Mucosa of rectum (tissue), 2 donors: ENCODE results near the gene SRGAP1.

Source experiments
- H3K27ac ChIP-seq, 2 donors: one replicate each; pipeline ENCODE4 v1.7.0; 2013; ENCODE audit warnings: inconsistent platforms in 2 of 2, low read depth in 2 of 2, low read length in 2 of 2
- H3K27me3 ChIP-seq, 2 donors: one replicate each; pipeline ENCODE4 v1.7.0; 2013; ENCODE audit warnings: low read length in 2 of 2; ENCODE audit not compliant: control insufficient read depth in 2 of 2, insufficient read depth in 2 of 2
- H3K36me3 ChIP-seq, 2 donors: one replicate each; pipeline ENCODE4 v1.7.0; 2013; ENCODE audit warnings: low read length in 2 of 2; ENCODE audit not compliant: control insufficient read depth in 2 of 2, insufficient read depth in 2 of 2
- H3K4me1 ChIP-seq, 2 donors: one replicate each; pipeline ENCODE4 v1.7.0; 2013; ENCODE audit warnings: low read length in 2 of 2, mild to moderate bottlenecking in 1 of 2; ENCODE audit not compliant: control insufficient read depth in 2 of 2, insufficient read depth in 2 of 2
- H3K4me3 ChIP-seq, 2 donors: one replicate each; pipeline ENCODE4 v1.7.0; 2013; ENCODE audit warnings: low read length in 2 of 2
- H3K9ac ChIP-seq, 2 donors: one replicate each; pipeline ENCODE4 v1.7.0; 2013; ENCODE audit warnings: low read length in 2 of 2, low read depth in 1 of 2, mild to moderate bottlenecking in 1 of 2
- H3K9me3 ChIP-seq, 2 donors: one replicate each; pipeline ENCODE4 v1.7.0; 2013; ENCODE audit warnings: low read length in 2 of 2; ENCODE audit not compliant: control insufficient read depth in 2 of 2
- donor health status: healthy.
- donor health status: Normal muscosa, but diverticular disease.

The SRGAP1 gene

GRCh38 chr12:64042911-64043310 is 198.4 kb downstream of the SRGAP1 start:
- no peaks in the 10 kb centered on the region for H3K36me3 ChIP-seq
- no peak overlapping the region for H3K9ac ChIP-seq

GRCh38 chr12:64044191-64044590 is 199.7 kb downstream of the SRGAP1 start:
- Histone ChIP-seq H3K36me3 (no peaks in the 10 kb centered on the region), H3K27ac (no peak overlapping the region), H3K9me3 (no peaks in the 10 kb centered on the region), H3K9ac (no peak overlapping the region), H3K4me1 (peaks cover 4 to 8% of the 10 kb centered on the region in 2 donors), H3K27me3 (no peaks in the 10 kb centered on the region), H3K4me3 (no peak overlapping the region)

More at GRCh38 chr12:64042911-64043310, 198.4 kb downstream of the SRGAP1 start:
- no peaks in the 10 kb centered on the region for H3K9me3 ChIP-seq
- H3K4me1 ChIP-seq, result peaks cover 4 to 16% of the 10 kb centered on the region in 2 donors
- H3K27ac ChIP-seq, result no peak overlapping the region
- no peaks in the 10 kb centered on the region for H3K27me3 ChIP-seq
- no peak overlapping the region for H3K4me3 ChIP-seq

- no peak overlapping the region for H3K27ac ChIP-seq
- H3K36me3 ChIP-seq, result no peaks in the 10 kb centered on the region
- no peak overlapping the region for H3K4me3 ChIP-seq
- no peak overlapping the region for H3K9ac ChIP-seq
- H3K27me3 ChIP-seq, result no peaks in the 10 kb centered on the region
- H3K9me3 ChIP-seq, result no peaks in the 10 kb centered on the region
- no peaks in the 10 kb centered on the region for H3K4me1 ChIP-seq
Observed at GRCh38 chr12:64051057-64051456, 206.6 kb downstream of the SRGAP1 start.

- Histone ChIP-seq H3K9ac (no peak overlapping the region), H3K4me3 (no peak overlapping the region), H3K9me3 (no peaks in the 10 kb centered on the region), H3K36me3 (no peaks in the 10 kb centered on the region), H3K27ac (no peak overlapping the region), H3K4me1 (peaks cover 0 to 4% of the 10 kb centered on the region in 2 donors), H3K27me3 (no peaks in the 10 kb centered on the region)
Observed at GRCh38 chr12:64053117-64053516, 208.6 kb downstream of the SRGAP1 start.

GRCh38 chr12:64054079-64054520 is 209.6 kb downstream of the SRGAP1 start:
- Histone ChIP-seq H3K4me3 (no peak overlapping the region), H3K36me3 (no peaks in the 10 kb centered on the region), H3K9me3 (no peaks in the 10 kb centered on the region), H3K9ac (no peak overlapping the region), H3K27ac (no peak overlapping the region), H3K27me3 (no peaks in the 10 kb centered on the region), H3K4me1 (peaks cover 0 to 4% of the 10 kb centered on the region in 2 donors)

- Histone ChIP-seq H3K9ac (no peak overlapping the region), H3K36me3 (no peaks in the 10 kb centered on the region), H3K4me1 (peaks cover 0 to 4% of the 10 kb centered on the region in 2 donors), H3K27me3 (no peaks in the 10 kb centered on the region), H3K4me3 (no peak overlapping the region), H3K27ac (no peak overlapping the region), H3K9me3 (no peaks in the 10 kb centered on the region)
Observed at GRCh38 chr12:64056741-64057140, 212.2 kb downstream of the SRGAP1 start.

- H3K27me3 ChIP-seq, result no peaks in the 10 kb centered on the region
- no peak overlapping the region for H3K27ac ChIP-seq
- no peaks in the 10 kb centered on the region for H3K36me3 ChIP-seq
- no peak overlapping the region for H3K4me3 ChIP-seq
- no peaks in the 10 kb centered on the region for H3K9me3 ChIP-seq
- H3K4me1 ChIP-seq, result peaks cover 0 to 4% of the 10 kb centered on the region in 2 donors
- H3K9ac ChIP-seq, result no peak overlapping the region
Observed at GRCh38 chr12:64057706-64058105, 213.2 kb downstream of the SRGAP1 start.

GRCh38 chr12:64058541-64059265 is 214.2 kb downstream of the SRGAP1 start:
- H3K4me1 ChIP-seq, result peaks cover 0 to 4% of the 10 kb centered on the region in 2 donors
- no peaks in the 10 kb centered on the region for H3K27me3 ChIP-seq
- no peak overlapping the region for H3K4me3 ChIP-seq
- H3K36me3 ChIP-seq, result no peaks in the 10 kb centered on the region
- no peak overlapping the region for H3K27ac ChIP-seq
- H3K9me3 ChIP-seq, result no peaks in the 10 kb centered on the region
- no peak overlapping the region for H3K9ac ChIP-seq

GRCh38 chr12:64059685-64060084 is 215.2 kb downstream of the SRGAP1 start:
- no peak overlapping the region for H3K4me3 ChIP-seq
- peaks cover under 1 to 3% of the 10 kb centered on the region in 2 donors for H3K36me3 ChIP-seq
- H3K4me1 ChIP-seq, result peaks cover 0 to 4% of the 10 kb centered on the region in 2 donors
- no peaks in the 10 kb centered on the region for H3K9me3 ChIP-seq
- no peak overlapping the region for H3K9ac ChIP-seq
- H3K27ac ChIP-seq, result no peak overlapping the region
- no peaks in the 10 kb centered on the region for H3K27me3 ChIP-seq

GRCh38 chr12:64061868-64062375 is 217.4 kb downstream of the SRGAP1 start:
- H3K36me3 ChIP-seq, result peaks cover 7 to 11% of the 10 kb centered on the region in 2 donors
- H3K9me3 ChIP-seq, result no peaks in the 10 kb centered on the region
- no peak overlapping the region for H3K9ac ChIP-seq

More at GRCh38 chr12:64061868-64062375, 217.4 kb downstream of the SRGAP1 start:
- peaks cover 0 to 1% of the 10 kb centered on the region in 2 donors for H3K4me1 ChIP-seq
- no peak overlapping the region for H3K4me3 ChIP-seq
- no peaks in the 10 kb centered on the region for H3K27me3 ChIP-seq
- H3K27ac ChIP-seq, result no peak overlapping the region
